Measurements from ENCODE around the gene PIP4P1. TPM values are rescaled to one million over a fixed set of nuclear protein-coding genes. Genes with fewer than 3 reads are reported as not detected.
A peak's percentile ranks its signal among the peaks of the same experiment; 100 is the strongest.
"Not testable (repeated sequence)": the region's sequence is repeated elsewhere in the genome, so short reads cannot be mapped to it uniquely, and the experiment has no call there.

The PIP4P1 gene
- total and polyA plus RNA-seq, 8 donors = 2.0 to 30.5 (median 22.4) TPM

GRCh38 chr14:20446889-20447288 is 14.3 kb downstream of the PIP4P1 start:
- TF ChIP-seq, protein P1, sequence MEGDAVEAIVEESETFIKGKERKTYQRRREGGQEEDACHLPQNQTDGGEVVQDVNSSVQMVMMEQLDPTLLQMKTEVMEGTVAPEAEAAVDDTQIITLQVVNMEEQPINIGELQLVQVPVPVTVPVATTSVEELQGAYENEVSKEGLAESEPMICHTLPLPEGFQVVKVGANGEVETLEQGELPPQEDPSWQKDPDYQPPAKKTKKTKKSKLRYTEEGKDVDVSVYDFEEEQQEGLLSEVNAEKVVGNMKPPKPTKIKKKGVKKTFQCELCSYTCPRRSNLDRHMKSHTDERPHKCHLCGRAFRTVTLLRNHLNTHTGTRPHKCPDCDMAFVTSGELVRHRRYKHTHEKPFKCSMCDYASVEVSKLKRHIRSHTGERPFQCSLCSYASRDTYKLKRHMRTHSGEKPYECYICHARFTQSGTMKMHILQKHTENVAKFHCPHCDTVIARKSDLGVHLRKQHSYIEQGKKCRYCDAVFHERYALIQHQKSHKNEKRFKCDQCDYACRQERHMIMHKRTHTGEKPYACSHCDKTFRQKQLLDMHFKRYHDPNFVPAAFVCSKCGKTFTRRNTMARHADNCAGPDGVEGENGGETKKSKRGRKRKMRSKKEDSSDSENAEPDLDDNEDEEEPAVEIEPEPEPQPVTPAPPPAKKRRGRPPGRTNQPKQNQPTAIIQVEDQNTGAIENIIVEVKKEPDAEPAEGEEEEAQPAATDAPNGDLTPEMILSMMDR (IDR thresholded peaks at IDR 0.05) = no peak
- no peak for TF ChIP-seq POLR2AphosphoS5 (IDR thresholded peaks at IDR 0.05)
- TF ChIP-seq EP300 (IDR thresholded peaks at IDR 0.05) = no peak
- TF ChIP-seq POLR2A (IDR thresholded peaks at IDR 0.05) = no peak
- Histone ChIP-seq H3K9me3 (no peaks in the 10 kb centered on the region), H3K4me1 (no peaks in the 10 kb centered on the region), H3K27ac (no peak overlapping the region), H3K27me3 (no peaks in the 10 kb centered on the region), H3K36me3 (peaks cover 48 to 79% (median 70%) of the 10 kb centered on the region in 4 donors), H3K4me3 (no peak overlapping the region)
- intact Hi-C loops (cut with DNase I; ENCODE audit: low total_unique reads) = no loop called here
- DNase-seq = no peak
- 93 to 98% (median 96%) methylated on average over 5 of the region's 5 CpGs for WGBS, 5 donors

- H3K27me3 ChIP-seq; intact Hi-C loops (cut with DNase I; ENCODE audit: low total_unique reads): not testable (repeated sequence)
Measured at GRCh38 chr14:20443650-20444049, 17.6 kb downstream of the PIP4P1 start.

DNA sequence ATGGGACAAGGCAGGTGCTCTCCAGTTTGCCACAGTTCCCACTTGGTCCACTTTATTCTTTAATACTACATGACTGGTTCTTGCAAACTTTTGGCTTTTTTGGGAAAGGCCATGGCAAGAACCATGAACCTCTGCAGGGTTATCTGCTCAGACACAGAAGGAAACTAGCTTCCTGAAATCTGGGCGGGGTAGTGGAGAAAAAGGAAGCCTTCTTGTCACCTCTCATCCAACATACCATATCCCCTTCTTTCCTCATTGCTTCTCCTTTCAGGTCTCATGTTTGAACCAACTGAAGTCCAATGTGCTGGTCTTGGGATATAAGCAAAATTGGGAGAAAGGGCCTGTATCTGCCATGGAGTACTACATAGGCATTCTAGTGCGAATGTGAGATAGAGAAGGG is 19.8 kb downstream of the PIP4P1 start:
- no peak overlapping the region for H3K4me3 ChIP-seq
- no peak overlapping the region for H3K27ac ChIP-seq
- peaks cover 0 to 6% (median 0%) of the 10 kb centered on the region in 3 donors for H3K27me3 ChIP-seq
- TF ChIP-seq EP300 (IDR thresholded peaks at IDR 0.05) (no peak), POLR2AphosphoS5 (IDR thresholded peaks at IDR 0.05) (no peak), POLR2A (IDR thresholded peaks at IDR 0.05) (no peak)
- TF ChIP-seq, protein P1 (IDR thresholded peaks at IDR 0.05) = no peak
- H3K4me1 ChIP-seq = peaks cover 0 to 5% (median 0%) of the 10 kb centered on the region in 4 donors
- no peak for DNase-seq
- H3K9me3 ChIP-seq = no peaks in the 10 kb centered on the region
- intact Hi-C loops (cut with DNase I; ENCODE audit: low total_unique reads) = no loop called here
- WGBS, 5 donors = 89 to 93% (median 90%) methylated on average over 2 of the region's 2 CpGs
- peaks cover 6 to 24% (median 16%) of the 10 kb centered on the region in 4 donors for H3K36me3 ChIP-seq

More at GRCh38 chr14:20443650-20444049, 17.6 kb downstream of the PIP4P1 start:
- peaks cover 26 to 46% (median 38%) of the 10 kb centered on the region in 4 donors for H3K36me3 ChIP-seq
- not testable (repeated sequence) for H3K9me3 ChIP-seq, DNase-seq, H3K4me1 ChIP-seq, H3K27ac ChIP-seq, H3K4me3 ChIP-seq
- 59 to 84% (median 68%) methylated on average over 2 to 4 of the region's 4 CpGs for WGBS, 5 donors

DNA sequence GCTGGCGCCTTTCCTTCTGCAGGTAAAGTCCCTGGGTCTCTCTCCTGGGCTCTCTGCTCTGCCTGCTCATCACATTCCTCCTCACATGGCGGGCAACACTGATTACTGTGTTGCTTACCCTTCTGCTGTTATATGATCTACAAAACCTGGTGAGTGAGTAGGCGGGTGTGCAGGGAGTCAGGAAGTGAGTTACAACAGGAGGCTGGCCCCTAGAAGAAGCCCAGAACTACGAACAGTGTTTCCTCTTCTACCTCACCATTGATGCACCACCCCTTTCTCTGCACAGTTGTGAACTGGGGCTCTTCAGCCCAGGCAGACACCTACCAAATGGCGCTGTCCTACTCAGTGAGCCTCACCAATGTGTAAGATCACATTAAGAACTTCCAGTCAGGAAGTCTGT is 20.4 kb downstream of the PIP4P1 start:
- 64 to 89% (median 76%) methylated on average over 5 of the region's 5 CpGs for WGBS, 5 donors
- H3K4me3 ChIP-seq = no peak overlapping the region
- TF ChIP-seq POLR2AphosphoS5 (IDR thresholded peaks at IDR 0.05) = no peak
- TF ChIP-seq, protein P1 (IDR thresholded peaks at IDR 0.05) = no peak
- no peak for TF ChIP-seq POLR2A (IDR thresholded peaks at IDR 0.05)
- TF ChIP-seq EP300 (IDR thresholded peaks at IDR 0.05) = no peak
- H3K27me3 ChIP-seq = peaks cover 0 to 11% (median 0%) of the 10 kb centered on the region in 3 donors
- H3K27ac ChIP-seq = no peak overlapping the region
- intact Hi-C loops (cut with DNase I; ENCODE audit: low total_unique reads) = no loop called here
- H3K9me3 ChIP-seq = no peaks in the 10 kb centered on the region
- H3K4me1 ChIP-seq = peaks cover 0 to 5% (median 1%) of the 10 kb centered on the region in 4 donors
- peaks cover 4 to 19% (median 10%) of the 10 kb centered on the region in 4 donors for H3K36me3 ChIP-seq
- DNase-seq = peak in 1 of 2 donors; percentile 39

DNA sequence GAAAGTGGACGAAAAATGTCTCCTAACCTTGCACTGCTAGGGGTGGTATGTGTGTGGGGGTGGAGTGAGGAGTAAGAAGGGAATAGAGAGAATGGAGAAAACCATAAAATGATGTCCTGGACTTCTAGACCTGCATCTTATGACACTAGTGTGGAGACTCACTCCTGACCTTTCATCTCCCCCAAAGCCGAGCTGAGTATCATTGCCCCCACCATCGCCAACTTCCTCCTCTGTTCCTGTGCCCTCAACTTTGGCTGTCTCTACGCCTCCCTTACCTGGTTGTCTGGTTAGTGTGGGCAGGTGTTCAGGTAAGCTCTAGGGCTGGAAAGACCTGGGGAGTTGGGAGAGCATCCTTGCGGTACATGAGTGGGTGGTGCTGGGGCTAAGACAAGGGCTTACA is 20.8 kb downstream of the PIP4P1 start:
- Histone ChIP-seq H3K36me3 (peaks cover 2 to 14% (median 6%) of the 10 kb centered on the region in 4 donors), H3K4me3 (no peak overlapping the region), H3K27me3 (peaks cover 0 to 16% (median 0%) of the 10 kb centered on the region in 3 donors), H3K4me1 (peaks cover 0 to 6% (median 2%) of the 10 kb centered on the region in 4 donors), H3K9me3 (no peaks in the 10 kb centered on the region), H3K27ac (no peak overlapping the region)
- intact Hi-C loops (cut with DNase I; ENCODE audit: low total_unique reads) = no loop called here
- TF ChIP-seq POLR2A (IDR thresholded peaks at IDR 0.05) = no peak
- TF ChIP-seq EP300 (IDR thresholded peaks at IDR 0.05) = no peak
- TF ChIP-seq, protein P1 (IDR thresholded peaks at IDR 0.05) = no peak
- no peak for TF ChIP-seq POLR2AphosphoS5 (IDR thresholded peaks at IDR 0.05)
- WGBS, 5 donors = 78 to 90% (median 82%) methylated on average over 5 of the region's 5 CpGs
- DNase-seq = no peak

All from stomach (tissue), 9 donors.